ENCODE data around the gene NDUFB10.

Gene NDUFB10

DNA sequence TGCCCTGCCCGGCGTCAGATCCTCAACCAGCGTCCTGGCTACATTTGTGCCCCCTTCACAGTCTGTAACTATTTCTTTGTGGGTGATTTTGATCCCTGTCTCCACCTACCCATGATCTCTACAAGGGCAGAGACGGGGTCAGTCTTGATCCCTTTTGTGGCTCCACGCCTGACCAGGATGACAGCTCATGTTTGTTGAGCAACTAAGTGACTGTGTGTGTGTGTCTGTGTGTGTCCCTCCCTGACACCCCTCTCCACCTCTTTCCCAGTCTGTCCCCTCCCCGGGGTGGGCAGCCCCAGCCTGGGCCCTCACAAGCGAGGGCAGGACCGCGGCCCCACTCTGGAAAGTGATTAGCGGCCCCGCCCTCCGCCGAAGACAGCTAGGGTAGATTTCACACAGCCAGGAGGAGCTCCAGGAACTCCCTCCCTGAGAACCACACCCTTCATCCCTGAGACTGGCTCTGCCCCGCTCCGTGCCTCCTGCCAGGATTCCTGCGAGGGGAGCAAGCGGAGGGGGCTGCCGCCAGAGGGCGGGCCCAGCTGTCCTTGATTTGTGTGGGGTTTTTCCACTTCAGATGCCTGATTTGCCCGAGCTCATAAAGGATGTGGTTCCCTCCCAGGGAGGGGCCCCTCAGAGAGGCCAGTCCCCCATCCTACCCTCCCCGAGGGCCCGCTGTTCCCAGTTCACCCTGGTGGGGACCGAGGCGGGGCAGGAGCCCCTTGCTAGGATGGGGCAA, 35.9 kb upstream of the NDUFB10 start:
- H3K79me2 ChIP-seq (ENCODE audit: insufficient read depth, low read length) = no peaks in the 10 kb centered on the region
- H3K4me3 ChIP-seq (ENCODE audit: low read depth in 1 of 2, low read length in 2 of 2) = no peak overlapping the region
- no peak for TF ChIP-seq EZH2 (IDR thresholded peaks at IDR 0.05; ENCODE audit: borderline replicate concordance, low read depth, low read length, severe bottlenecking)
- TF ChIP-seq, protein P1, sequence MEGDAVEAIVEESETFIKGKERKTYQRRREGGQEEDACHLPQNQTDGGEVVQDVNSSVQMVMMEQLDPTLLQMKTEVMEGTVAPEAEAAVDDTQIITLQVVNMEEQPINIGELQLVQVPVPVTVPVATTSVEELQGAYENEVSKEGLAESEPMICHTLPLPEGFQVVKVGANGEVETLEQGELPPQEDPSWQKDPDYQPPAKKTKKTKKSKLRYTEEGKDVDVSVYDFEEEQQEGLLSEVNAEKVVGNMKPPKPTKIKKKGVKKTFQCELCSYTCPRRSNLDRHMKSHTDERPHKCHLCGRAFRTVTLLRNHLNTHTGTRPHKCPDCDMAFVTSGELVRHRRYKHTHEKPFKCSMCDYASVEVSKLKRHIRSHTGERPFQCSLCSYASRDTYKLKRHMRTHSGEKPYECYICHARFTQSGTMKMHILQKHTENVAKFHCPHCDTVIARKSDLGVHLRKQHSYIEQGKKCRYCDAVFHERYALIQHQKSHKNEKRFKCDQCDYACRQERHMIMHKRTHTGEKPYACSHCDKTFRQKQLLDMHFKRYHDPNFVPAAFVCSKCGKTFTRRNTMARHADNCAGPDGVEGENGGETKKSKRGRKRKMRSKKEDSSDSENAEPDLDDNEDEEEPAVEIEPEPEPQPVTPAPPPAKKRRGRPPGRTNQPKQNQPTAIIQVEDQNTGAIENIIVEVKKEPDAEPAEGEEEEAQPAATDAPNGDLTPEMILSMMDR (IDR thresholded peaks at IDR 0.05; ENCODE audit: borderline replicate concordance, extremely low read depth, low read length, poor library complexity, severe bottlenecking) = no peak
- no peak overlapping the region for H3K27ac ChIP-seq (ENCODE audit: low read length)
- no peaks in the 10 kb centered on the region for H4K20me1 ChIP-seq (ENCODE audit: insufficient read depth, low read length)
- H3K36me3 ChIP-seq (ENCODE audit: insufficient read depth, low read length) = no peaks in the 10 kb centered on the region
- no peak overlapping the region for H3K4me2 ChIP-seq (ENCODE audit: insufficient read depth, low read length)
- H3K27me3 ChIP-seq (ENCODE audit: insufficient read depth, low read length, poor library complexity) = peaks cover 3% of the 10 kb centered on the region
- no peaks in the 10 kb centered on the region for H3K9me3 ChIP-seq (ENCODE audit: insufficient read depth, low read length, severe bottlenecking)
- H3K4me1 ChIP-seq (ENCODE audit: insufficient read depth, low read length) = no peaks in the 10 kb centered on the region
- no peak overlapping the region for H2AFZ ChIP-seq (ENCODE audit: low read depth, low read length)
- no peak for DNase-seq
- peak; percentile 40; the same call in 2 of the 3 replicates for ATAC-seq (ENCODE audit: insufficient read depth, low read depth)
- no peak overlapping the region for H3K9ac ChIP-seq (ENCODE audit: low read depth, low read length)

DNA sequence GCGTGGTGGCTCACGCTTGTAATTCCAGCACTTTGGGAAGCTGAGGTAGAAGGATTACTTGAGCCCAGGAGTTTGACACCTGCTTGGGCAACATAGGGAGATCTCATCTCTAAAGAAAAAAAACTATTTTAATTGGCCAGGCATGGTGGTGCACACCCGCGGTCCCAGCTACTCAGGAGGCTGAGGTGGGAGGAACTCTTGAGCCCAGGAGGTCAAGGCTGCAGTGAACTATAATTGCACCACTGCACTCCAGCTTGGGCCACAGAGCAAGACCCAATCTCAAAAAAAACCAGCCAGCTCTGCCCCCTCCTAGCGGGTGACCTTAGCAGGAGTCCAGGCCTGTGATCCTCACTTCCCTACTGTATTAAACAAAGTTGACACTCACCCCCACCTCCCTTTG, 35.2 kb upstream of the NDUFB10 start:
- TF ChIP-seq EZH2 (IDR thresholded peaks at IDR 0.05; ENCODE audit: borderline replicate concordance, low read depth, low read length, severe bottlenecking) = no peak
- TF ChIP-seq, protein P1 (IDR thresholded peaks at IDR 0.05; ENCODE audit: borderline replicate concordance, extremely low read depth, low read length, poor library complexity, severe bottlenecking) = no peak
- no peak overlapping the region for H3K4me3 ChIP-seq (ENCODE audit: low read depth in 1 of 2, low read length in 2 of 2)
- H3K4me2 ChIP-seq (ENCODE audit: insufficient read depth, low read length) = no peak overlapping the region
- H2AFZ ChIP-seq (ENCODE audit: low read depth, low read length) = no peak overlapping the region
- no peak for ATAC-seq (ENCODE audit: insufficient read depth, low read depth)
- H3K27me3 ChIP-seq (ENCODE audit: insufficient read depth, low read length, poor library complexity) = peaks cover 3% of the 10 kb centered on the region
- H3K36me3 ChIP-seq (ENCODE audit: insufficient read depth, low read length) = no peaks in the 10 kb centered on the region
- H3K4me1 ChIP-seq (ENCODE audit: insufficient read depth, low read length) = peaks cover 3% of the 10 kb centered on the region
- DNase-seq = no peak
- H3K9ac ChIP-seq (ENCODE audit: low read depth, low read length) = no peak overlapping the region
- no peaks in the 10 kb centered on the region for H3K9me3 ChIP-seq (ENCODE audit: insufficient read depth, low read length, severe bottlenecking)
- no peak overlapping the region for H3K27ac ChIP-seq (ENCODE audit: low read length)
- no peaks in the 10 kb centered on the region for H3K79me2 ChIP-seq (ENCODE audit: insufficient read depth, low read length)
- no peaks in the 10 kb centered on the region for H4K20me1 ChIP-seq (ENCODE audit: insufficient read depth, low read length)

DNA sequence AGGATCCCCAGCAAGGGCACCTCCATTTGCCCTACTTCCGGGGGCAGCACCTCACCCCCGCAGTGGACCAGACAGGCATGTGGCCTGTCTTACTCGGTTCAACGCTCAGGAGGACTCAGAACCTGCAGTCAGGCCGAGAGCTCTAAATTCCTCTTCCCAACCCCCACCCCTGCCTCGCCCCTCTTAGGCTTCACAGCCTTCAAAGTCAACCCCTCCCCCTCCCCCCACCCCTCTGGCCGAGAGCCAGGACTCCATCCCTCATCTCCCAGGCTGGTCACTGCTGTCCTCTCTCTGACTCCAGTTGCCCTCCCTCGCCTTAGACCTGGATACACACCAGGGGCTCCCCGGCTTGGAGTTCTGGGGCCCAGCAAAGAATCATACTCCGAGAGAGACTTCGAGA, 33.1 kb upstream of the NDUFB10 start:
- no peak overlapping the region for H3K4me2 ChIP-seq (ENCODE audit: insufficient read depth, low read length)

More for the DNA sequence above, 33.1 kb upstream of the NDUFB10 start:
- no peak overlapping the region for H3K4me3 ChIP-seq (ENCODE audit: low read depth in 1 of 2, low read length in 2 of 2)
- H3K79me2 ChIP-seq (ENCODE audit: insufficient read depth, low read length) = no peaks in the 10 kb centered on the region
- H4K20me1 ChIP-seq (ENCODE audit: insufficient read depth, low read length) = no peaks in the 10 kb centered on the region
- H3K9ac ChIP-seq (ENCODE audit: low read depth, low read length) = no peak overlapping the region
- peaks cover 3% of the 10 kb centered on the region for H3K27me3 ChIP-seq (ENCODE audit: insufficient read depth, low read length, poor library complexity)
- H3K4me1 ChIP-seq (ENCODE audit: insufficient read depth, low read length) = peaks cover 12% of the 10 kb centered on the region
- TF ChIP-seq EZH2 (IDR thresholded peaks at IDR 0.05; ENCODE audit: borderline replicate concordance, low read depth, low read length, severe bottlenecking) = no peak
- TF ChIP-seq, protein P1 (IDR thresholded peaks at IDR 0.05; ENCODE audit: borderline replicate concordance, extremely low read depth, low read length, poor library complexity, severe bottlenecking) = no peak
- ATAC-seq (ENCODE audit: insufficient read depth, low read depth) (no peak), DNase-seq (no peak)
- no peaks in the 10 kb centered on the region for H3K36me3 ChIP-seq (ENCODE audit: insufficient read depth, low read length)
- no peaks in the 10 kb centered on the region for H3K9me3 ChIP-seq (ENCODE audit: insufficient read depth, low read length, severe bottlenecking)
- no peak overlapping the region for H3K27ac ChIP-seq (ENCODE audit: low read length)
- no peak overlapping the region for H2AFZ ChIP-seq (ENCODE audit: low read depth, low read length)
